Pancreas (tissue), 10 donors: ENCODE data around the gene PTPRU. TPM values are rescaled to one million over a fixed set of nuclear protein-coding genes. Genes with fewer than 3 reads are reported as not detected.

ENCODE experiments used
- ATAC-seq, 4 donors: fragments of 200-7000 bp; cut with Tn5 transposase; one replicate each; pipeline versions ENCODE4 v1.8.0 to v1.9.1; 2020; ENCODE audit warnings: mild to moderate bottlenecking in 4 of 4, moderate library complexity in 4 of 4
- DNase-seq, 6 donors: peaks; one replicate each; pipeline ENCODE4 v3.0.0-alpha.2; 2020
- FAIRE-seq: peaks from 2 replicates; lab custom pipeline; 2012; peaks lifted over from hg19 to GRCh38; lab: Jason Lieb, UNC
- H3K27ac ChIP-seq, 4 donors: fragments of 200-600 bp; sonication (generic); 1 replicate in 3 of 4; 2 replicates in 1 of 4; pipeline versions ENCODE4 v1.5.0 to v1.8.0; 2020
- H3K27me3 ChIP-seq, 4 donors: fragments of 200-600 bp; one replicate each; pipeline ENCODE4 v1.8.0; 2021
- H3K36me3 ChIP-seq, 3 donors: fragments of 200-600 bp; sonication (generic) in 1 of 3; one replicate each; pipeline versions ENCODE4 v1.5.0 to v1.8.0; 2020 to 2021
- H3K4me1 ChIP-seq, 3 donors: fragments of 200-600 bp; one replicate each; pipeline ENCODE4 v1.8.0; 2021
- H3K4me3 ChIP-seq, 4 donors: fragments of 200-600 bp; sonication (generic) in 2 of 4; one replicate each; pipeline versions ENCODE4 v1.5.0 to v1.8.0; 2020 to 2021
- H3K9me3 ChIP-seq, 4 donors: fragments of 200-600 bp; one replicate each; pipeline ENCODE4 v1.8.0; 2021
- CTCF ChIP-seq, 4 donors: fragments of 200-600 bp; sonication (generic) in 3 of 4; IDR thresholded peaks; one replicate each; pipeline versions ENCODE4 v1.5.0 to v1.8.0; 2021; ENCODE audit warnings: antibody characterized with exemption in 4 of 4
- WGBS, 2 donors: extraction: QIAGEN DNeasy Blood & Tissue Kit; methylation state at CpG; one replicate each; pipeline ENCODE4 v1.1.7; 2013; 5-methylcytosine and 5-hydroxymethylcytosine counted together
- intact Hi-C, 3 donors: fragments of 100-400 bp; cut with DNase I; formaldehyde crosslinking; loops; one replicate each; pipeline versions ENCODE4 v1.11.1 to v1.14.2; 2022
- polyA plus RNA-seq, 2 donors: library from polyadenylated mRNA; stranded (reverse); fragments of 200-250 nt; gene quantifications; one replicate each; pipeline ENCODE4 v1.2.3, GENCODE V29; 2013
- total RNA-seq, 6 donors: library from RNA; stranded (reverse); fragmentation: NEBNext Ultra II Directional in 4 of 6; extraction: Animal tissue kit (Norgen Biotek cat#: 25700) in 4 of 6; gene quantifications; one replicate each; pipeline versions ENCODE4 v1.2.1 to v1.2.4, GENCODE V29; 2021 to 2023
- donor health status: healthy with polysubstance abuse.
- donor health status: DM: no; HTN: no; CAD: no; lungs with moderate emphysema.
- donor health status: DM: no; HTN: no; CAD: no.
- donor health status: control.
- donor health status: control.
- donor health status: Bipolar disorder and iron deficiency.
- donor health status: DM: yes; HTN: yes; CAD: no.
- donor health status: DM: no; HTN: no; CAD: no.
- donor health status: DM: no; HTN: no; CAD: no.
- donor health status: DM: yes; HTN: yes; CAD: no.

The PTPRU gene
- total and polyA plus RNA-seq, 8 donors = 12.3 to 20.9 (median 15.2) TPM

GRCh38 chr1:29343908-29344307 lies 107.6 kb downstream of the PTPRU start:
- no peak for TF ChIP-seq CTCF (IDR thresholded peaks at IDR 0.05)
- H3K27ac ChIP-seq = no peak overlapping the region
- no peaks in the 10 kb centered on the region for H3K36me3 ChIP-seq
- ATAC-seq = no peak
- no peak overlapping the region for H3K4me3 ChIP-seq
- no peaks in the 10 kb centered on the region for H3K27me3 ChIP-seq
- FAIRE-seq = no peak
- WGBS, 2 donors = 79 to 85% methylated on average over 10 of the region's 10 CpGs
- intact Hi-C loops = no loop called here
- no peaks in the 10 kb centered on the region for H3K9me3 ChIP-seq
- H3K4me1 ChIP-seq = no peaks in the 10 kb centered on the region
- DNase-seq = no peak

DNA sequence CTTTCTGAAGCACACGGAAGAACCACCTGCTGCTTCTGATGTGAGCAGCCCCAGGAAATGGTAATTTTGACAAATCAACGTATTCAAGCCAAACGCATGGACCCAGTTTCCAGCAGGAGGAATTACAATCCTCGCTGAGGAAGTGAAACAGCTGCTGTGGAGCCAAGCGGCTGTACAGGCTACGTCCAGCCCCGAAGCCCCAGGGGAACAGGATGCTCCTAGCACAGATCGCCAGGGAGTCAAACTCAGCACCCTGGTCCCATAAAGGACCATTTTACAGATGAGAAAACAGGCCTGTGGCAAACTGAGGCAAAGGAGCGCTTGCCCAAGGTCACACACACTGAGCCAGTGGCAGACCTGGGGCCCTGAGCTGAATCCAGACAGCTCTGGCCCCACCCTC lies 108.0 kb downstream of the PTPRU start:
- ATAC-seq = no peak
- H3K36me3 ChIP-seq = no peaks in the 10 kb centered on the region
- TF ChIP-seq CTCF (IDR thresholded peaks at IDR 0.05) = no peak
- no peak for DNase-seq
- no peaks in the 10 kb centered on the region for H3K9me3 ChIP-seq
- no peak overlapping the region for H3K27ac ChIP-seq
- intact Hi-C loops = no loop called here
- WGBS, 2 donors = 68 to 69% methylated on average over 9 of the region's 9 CpGs
- FAIRE-seq = no peak
- H3K4me1 ChIP-seq = no peaks in the 10 kb centered on the region
- H3K4me3 ChIP-seq = no peak overlapping the region
- no peaks in the 10 kb centered on the region for H3K27me3 ChIP-seq

DNA sequence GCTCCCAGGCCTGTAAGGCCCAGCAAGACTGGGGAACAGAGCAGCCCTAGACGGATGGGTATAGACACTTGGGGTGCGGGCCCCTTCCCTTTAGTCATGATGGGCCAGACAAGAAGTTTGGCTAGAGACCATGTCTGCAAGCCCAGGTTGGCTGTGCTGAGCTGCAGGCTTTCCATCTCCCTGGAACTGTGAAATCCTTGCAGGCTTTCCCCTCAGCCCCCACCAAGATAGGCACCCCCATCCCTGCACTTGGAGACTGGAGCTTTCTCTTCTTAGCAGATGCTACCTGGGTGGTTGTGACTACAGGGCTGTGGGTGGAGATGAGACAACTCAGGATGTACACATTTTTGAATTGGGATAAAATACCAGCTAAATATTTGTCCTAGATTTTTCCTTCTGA lies 110.3 kb downstream of the PTPRU start:
- DNase-seq = no peak
- intact Hi-C loops = no loop called here
- no peak overlapping the region for H3K4me3 ChIP-seq
- no peaks in the 10 kb centered on the region for H3K9me3 ChIP-seq
- H3K27ac ChIP-seq = no peak overlapping the region
- H3K27me3 ChIP-seq = no peaks in the 10 kb centered on the region
- WGBS, 2 donors = 72 to 78% methylated on average over 2 of the region's 2 CpGs
- TF ChIP-seq CTCF (IDR thresholded peaks at IDR 0.05) = no peak
- ATAC-seq = no peak
- H3K36me3 ChIP-seq = no peaks in the 10 kb centered on the region
- no peaks in the 10 kb centered on the region for H3K4me1 ChIP-seq
- no peak for FAIRE-seq

DNA sequence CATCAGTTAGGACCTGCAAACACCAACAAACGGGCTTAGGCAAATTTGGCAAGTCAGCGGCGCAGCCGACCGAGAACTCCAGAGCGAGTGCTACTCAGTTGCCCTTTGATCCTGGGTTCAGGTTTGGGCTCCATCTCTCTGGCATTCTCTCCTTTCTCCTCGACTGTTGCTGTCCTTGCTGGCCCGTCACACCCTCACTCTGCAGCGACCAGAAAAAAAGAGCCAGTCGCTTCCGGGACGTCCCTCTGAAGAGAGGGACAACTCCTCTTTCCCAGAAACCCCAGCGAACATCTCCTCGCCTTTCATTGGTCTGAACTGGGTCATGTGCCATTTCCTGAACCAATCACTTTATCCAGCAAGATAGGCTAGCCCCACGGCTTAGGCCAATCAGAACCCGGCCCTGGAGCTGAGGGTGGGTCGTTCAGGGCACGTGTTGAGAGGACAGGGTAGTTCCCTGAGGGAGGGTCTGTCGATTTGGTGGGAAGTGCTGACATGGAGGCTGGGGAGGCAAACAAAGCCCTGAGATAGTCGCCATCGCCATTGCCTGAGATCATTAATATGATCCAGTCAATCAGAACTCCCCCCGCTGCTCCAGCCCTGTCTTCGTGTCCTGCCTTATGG lies 113.7 kb downstream of the PTPRU start:
- no peaks in the 10 kb centered on the region for H3K27me3 ChIP-seq
- no peaks in the 10 kb centered on the region for H3K9me3 ChIP-seq
- H3K36me3 ChIP-seq = no peaks in the 10 kb centered on the region
- intact Hi-C loops = no loop called here
- TF ChIP-seq CTCF (IDR thresholded peaks at IDR 0.05) = no peak
- H3K4me1 ChIP-seq = no peaks in the 10 kb centered on the region
- ATAC-seq (no peak), FAIRE-seq (no peak), DNase-seq (no peak)
- no peak overlapping the region for H3K27ac ChIP-seq
- H3K4me3 ChIP-seq = no peak overlapping the region
- WGBS, 2 donors = 67 to 78% methylated on average over 23 of the region's 23 CpGs

DNA sequence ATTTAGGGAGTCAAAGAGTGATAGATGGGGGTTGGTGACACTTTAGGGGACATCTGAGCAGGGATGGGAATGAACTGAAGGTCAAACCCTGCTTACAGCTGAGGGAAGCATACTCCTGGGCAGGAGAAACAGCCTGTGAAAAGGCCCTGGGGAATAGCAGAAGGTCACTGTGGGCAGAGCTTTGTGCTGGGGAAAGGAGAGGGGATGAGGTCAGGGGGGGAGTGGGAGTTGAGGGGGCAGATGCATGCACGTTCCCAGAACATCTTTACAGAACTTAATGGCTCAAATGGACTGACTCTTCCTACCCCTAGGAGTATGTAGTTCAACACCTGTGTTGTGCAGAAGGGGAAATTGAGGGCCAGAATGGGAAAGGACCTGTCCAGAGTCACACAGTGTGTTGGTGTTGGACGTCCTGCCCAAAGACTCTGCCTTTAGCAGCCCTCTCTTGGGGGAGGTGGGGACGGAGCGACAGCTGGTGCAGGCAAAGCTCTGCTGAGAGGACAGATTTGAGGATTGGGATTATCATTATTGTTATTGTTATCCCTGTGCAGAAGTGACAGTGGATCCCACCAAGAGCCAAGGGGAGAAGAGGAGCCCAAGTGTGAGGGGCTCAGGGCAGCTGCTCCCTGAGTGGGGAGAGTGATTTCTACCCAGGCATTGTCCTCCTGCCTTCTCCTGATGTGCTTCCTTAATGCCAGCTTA lies 116.5 kb downstream of the PTPRU start:
- no peak for FAIRE-seq
- 67 to 73% methylated on average over 4 of the region's 4 CpGs for WGBS, 2 donors
- Histone ChIP-seq H3K27me3 (no peaks in the 10 kb centered on the region), H3K9me3 (no peaks in the 10 kb centered on the region), H3K36me3 (no peaks in the 10 kb centered on the region), H3K4me1 (no peaks in the 10 kb centered on the region), H3K27ac (no peak overlapping the region), H3K4me3 (no peak overlapping the region)
- intact Hi-C loops = no loop called here
- TF ChIP-seq CTCF (IDR thresholded peaks at IDR 0.05) = no peak
- ATAC-seq = no peak
- DNase-seq = no peak
